SKM-1 (cell line): ENCODE data around the gene FRYL.
"Not testable (repeated sequence)": the region's sequence is repeated elsewhere in the genome, so short reads cannot be mapped to it uniquely, and the experiment has no call there.

ENCODE experiments used
- DNase-seq: peaks from one replicate; lab custom pipeline; 2025; ENCODE audit not compliant: unreplicated experiment; lab: John Stamatoyannopoulos, UW

Gene FRYL

GRCh38 chr4:48451656-48452055 lies 328.4 kb downstream of the FRYL start:
- DNase-seq = not testable (repeated sequence)

GRCh38 chr4:48450740-48451139 lies 329.3 kb downstream of the FRYL start:
- DNase-seq = no peak

- DNase-seq = no peak
Measured at GRCh38 chr4:48449151-48449550, 330.9 kb downstream of the FRYL start.
